SU-DHL-6 (cell line): ENCODE measurements around the gene CYBRD1.

Experiments
- H2AFZ ChIP-seq: fragments of 200-600 bp; sonication (generic); 2 replicates; pipeline ENCODE4 v1.6.1; 2014; ENCODE audit warnings: low read depth, mild to moderate bottlenecking, moderate library complexity, mixed read lengths, antibody characterized with exemption, low read length; ENCODE audit not compliant: severe bottlenecking
- H3F3A ChIP-seq: fragments of 200-600 bp; shearing (Covaris generic); 2 replicates; pipeline ENCODE4 v1.6.0; 2016; ENCODE audit warnings: antibody characterized with exemption, mild to moderate bottlenecking; ENCODE audit not compliant: insufficient read depth
- H3K27ac ChIP-seq: fragments of 200-600 bp; sonication (generic); 2 replicates; pipeline ENCODE4 v1.5.1; 2016; ENCODE audit warnings: low read depth, mild to moderate bottlenecking, low read length, moderate library complexity, mixed read lengths
- H3K27me3 ChIP-seq: fragments of 200-600 bp; sonication (generic), shearing (Covaris generic); 2 replicates; pipeline ENCODE4 v1.6.0; 2014; ENCODE audit warnings: mild to moderate bottlenecking, low read length
- H3K36me3 ChIP-seq: fragments of 200-600 bp; sonication (generic); 2 replicates; pipeline ENCODE4 v1.6.1; 2014; ENCODE audit warnings: mild to moderate bottlenecking, low read length, mixed read lengths
- H3K4me2 ChIP-seq: fragments of 300-600, 200-600 bp; shearing (Covaris generic), sonication (generic); 2 replicates; pipeline ENCODE4 v1.6.0; 2014; ENCODE audit warnings: low read length, low read depth, mild to moderate bottlenecking; ENCODE audit not compliant: poor library complexity, severe bottlenecking
- H3K4me3 ChIP-seq: fragments of 200-600 bp; sonication (generic); 2 replicates; pipeline ENCODE4 v1.5.1; 2014; ENCODE audit warnings: antibody characterized with exemption, low read length, mild to moderate bottlenecking, mixed read lengths; ENCODE audit not compliant: insufficient read depth, poor library complexity, severe bottlenecking
- H3K79me2 ChIP-seq: fragments of 200-600 bp; sonication (generic); 2 replicates; pipeline ENCODE4 v1.6.1; 2014; ENCODE audit warnings: mild to moderate bottlenecking, low read length, moderate library complexity; ENCODE audit not compliant: insufficient read depth
- H3K9ac ChIP-seq: fragments of 200-600 bp; sonication (generic); 2 replicates; pipeline ENCODE4 v1.7.0; 2014; ENCODE audit warnings: mild to moderate bottlenecking, low read length
- H3K9me2 ChIP-seq: fragments of 200-600 bp; sonication (generic); replicated peaks from 2 replicates; pipeline ENCODE4 v1.6.1; 2014; ENCODE audit warnings: low read length; ENCODE audit not compliant: insufficient read depth
- H3K9me3 ChIP-seq: fragments of 200-600 bp; sonication (generic); 2 replicates; pipeline ENCODE4 v1.6.1; 2014; ENCODE audit warnings: low read length, mixed read lengths; ENCODE audit not compliant: insufficient read depth
- H4K20me1 ChIP-seq: fragments of 200-600 bp; sonication (generic); 2 replicates; pipeline ENCODE4 v1.6.1; 2014; ENCODE audit warnings: low read depth, mild to moderate bottlenecking, antibody characterized with exemption, low read length, moderate library complexity, mixed read lengths
- EZH2phosphoT487 ChIP-seq: fragments of 200-600 bp; sonication (generic), shearing (Covaris generic); conservative IDR thresholded peaks from 2 replicates; pipeline ENCODE4 v1.6.1; 2018; ENCODE audit warnings: mild to moderate bottlenecking, antibody characterized with exemption, low read length, moderate library complexity, mixed read lengths
- TF ChIP-seq, protein P1 (sequence below): fragments of 200-600 bp; sonication (generic); IDR thresholded peaks from one replicate; pipeline ENCODE4 v1.5.1; 2017; ENCODE audit warnings: antibody characterized with exemption, mild to moderate bottlenecking, low read length, moderate library complexity; ENCODE audit not compliant: insufficient read depth, poor library complexity, severe bottlenecking

The CYBRD1 gene

DNA sequence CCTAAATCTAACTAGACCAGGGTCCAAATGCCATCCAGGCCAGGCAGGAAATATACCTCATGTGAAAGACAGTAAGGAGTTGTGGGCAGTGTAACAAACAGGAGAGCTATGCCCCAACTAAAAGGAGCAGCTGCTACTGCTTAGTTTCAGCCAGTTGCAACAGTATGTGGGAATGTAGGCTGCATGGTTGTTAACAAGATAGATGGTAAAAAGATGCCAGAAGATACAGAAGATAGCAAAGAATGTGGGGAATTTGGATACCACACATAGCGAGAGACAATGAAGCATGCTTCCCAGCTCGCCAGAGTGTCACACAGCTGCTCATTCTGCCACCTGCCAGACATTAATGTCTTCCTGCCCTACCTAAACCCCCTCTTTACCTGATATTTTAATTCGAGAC is 39.4 kb upstream of the CYBRD1 start:
- Histone ChIP-seq H2AFZ (no peak overlapping the region), H3K9me3 (no peaks in the 10 kb centered on the region), H3K36me3 (peaks cover 12% of the 10 kb centered on the region; the same call in 1 of the 2 replicates), H4K20me1 (no peaks in the 10 kb centered on the region), H3K27me3 (no peaks in the 10 kb centered on the region), H3K4me3 (no peak overlapping the region), H3K4me2 (no peak overlapping the region), H3K9me2 (no peaks in the 10 kb centered on the region), H3K9ac (no peak overlapping the region), H3F3A (no peaks in the 10 kb centered on the region), H3K27ac (no peak overlapping the region), H3K79me2 (no peaks in the 10 kb centered on the region)
- TF ChIP-seq, protein P1, sequence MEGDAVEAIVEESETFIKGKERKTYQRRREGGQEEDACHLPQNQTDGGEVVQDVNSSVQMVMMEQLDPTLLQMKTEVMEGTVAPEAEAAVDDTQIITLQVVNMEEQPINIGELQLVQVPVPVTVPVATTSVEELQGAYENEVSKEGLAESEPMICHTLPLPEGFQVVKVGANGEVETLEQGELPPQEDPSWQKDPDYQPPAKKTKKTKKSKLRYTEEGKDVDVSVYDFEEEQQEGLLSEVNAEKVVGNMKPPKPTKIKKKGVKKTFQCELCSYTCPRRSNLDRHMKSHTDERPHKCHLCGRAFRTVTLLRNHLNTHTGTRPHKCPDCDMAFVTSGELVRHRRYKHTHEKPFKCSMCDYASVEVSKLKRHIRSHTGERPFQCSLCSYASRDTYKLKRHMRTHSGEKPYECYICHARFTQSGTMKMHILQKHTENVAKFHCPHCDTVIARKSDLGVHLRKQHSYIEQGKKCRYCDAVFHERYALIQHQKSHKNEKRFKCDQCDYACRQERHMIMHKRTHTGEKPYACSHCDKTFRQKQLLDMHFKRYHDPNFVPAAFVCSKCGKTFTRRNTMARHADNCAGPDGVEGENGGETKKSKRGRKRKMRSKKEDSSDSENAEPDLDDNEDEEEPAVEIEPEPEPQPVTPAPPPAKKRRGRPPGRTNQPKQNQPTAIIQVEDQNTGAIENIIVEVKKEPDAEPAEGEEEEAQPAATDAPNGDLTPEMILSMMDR: no peak
- no peak for TF ChIP-seq EZH2phosphoT487

- Histone ChIP-seq H3K4me2 (no peak overlapping the region), H3K27ac (no peak overlapping the region), H3K79me2 (no peaks in the 10 kb centered on the region), H4K20me1 (no peaks in the 10 kb centered on the region), H3K4me3 (no peak overlapping the region), H3K27me3 (no peaks in the 10 kb centered on the region), H3K9ac (no peak overlapping the region), H3K36me3 (peaks cover 15% of the 10 kb centered on the region; the same call in 1 of the 2 replicates), H3K9me2 (no peaks in the 10 kb centered on the region), H3F3A (no peaks in the 10 kb centered on the region), H3K9me3 (no peaks in the 10 kb centered on the region), H2AFZ (no peak overlapping the region)
- TF ChIP-seq, protein P1: no peak
- TF ChIP-seq EZH2phosphoT487: no peak
Observed at GRCh38 chr2:171483793-171484192, 38.5 kb upstream of the CYBRD1 start.

DNA sequence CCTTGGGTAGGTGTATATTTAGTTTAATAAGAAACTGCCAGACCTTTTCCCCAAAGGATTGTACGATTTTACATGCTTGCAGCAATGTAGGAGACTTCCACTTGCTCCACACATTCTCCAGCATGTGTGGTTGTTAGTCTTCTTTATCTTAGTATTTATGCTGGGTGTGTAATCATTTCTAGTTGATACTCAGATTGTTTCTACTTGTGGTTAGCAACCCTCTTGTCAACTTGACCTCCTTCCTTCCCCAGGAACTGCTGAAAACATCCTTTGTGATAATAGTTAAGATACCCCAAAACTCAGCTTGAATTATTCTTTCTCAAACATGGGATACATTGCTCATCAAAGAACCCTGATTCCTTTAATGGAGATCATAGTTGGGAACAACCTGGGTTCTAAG is 37.2 kb upstream of the CYBRD1 start:
- no peak overlapping the region for H3K9ac ChIP-seq
- H3K9me3 ChIP-seq: no peaks in the 10 kb centered on the region
- no peak overlapping the region for H2AFZ ChIP-seq
- no peaks in the 10 kb centered on the region for H3K27me3 ChIP-seq
- H3K9me2 ChIP-seq: no peaks in the 10 kb centered on the region
- no peak overlapping the region for H3K4me3 ChIP-seq
- H3K36me3 ChIP-seq: peaks cover 15% of the 10 kb centered on the region; the same call in 1 of the 2 replicates
- H4K20me1 ChIP-seq: no peaks in the 10 kb centered on the region
- H3K27ac ChIP-seq: no peak overlapping the region
- TF ChIP-seq, protein P1: no peak
- no peak for TF ChIP-seq EZH2phosphoT487
- no peak overlapping the region for H3K4me2 ChIP-seq
- no peaks in the 10 kb centered on the region for H3F3A ChIP-seq
- H3K79me2 ChIP-seq: no peaks in the 10 kb centered on the region

GRCh38 chr2:171487201-171487600 is 35.1 kb upstream of the CYBRD1 start:
- H3K9me3 ChIP-seq: no peaks in the 10 kb centered on the region
- no peak overlapping the region for H3K4me3 ChIP-seq
- no peak overlapping the region for H3K27ac ChIP-seq
- H3K9ac ChIP-seq: no peak overlapping the region
- H3K4me2 ChIP-seq: no peak overlapping the region
- no peak overlapping the region for H2AFZ ChIP-seq
- no peaks in the 10 kb centered on the region for H3K9me2 ChIP-seq
- H3K79me2 ChIP-seq: no peaks in the 10 kb centered on the region
- H3K36me3 ChIP-seq: peaks cover 10% of the 10 kb centered on the region; the same call in 1 of the 2 replicates
- TF ChIP-seq, protein P1: no peak
- no peak for TF ChIP-seq EZH2phosphoT487
- no peaks in the 10 kb centered on the region for H4K20me1 ChIP-seq
- H3F3A ChIP-seq: no peaks in the 10 kb centered on the region
- H3K27me3 ChIP-seq: no peaks in the 10 kb centered on the region
